Measurements from ENCODE around the gene PLOD2.

DNA sequence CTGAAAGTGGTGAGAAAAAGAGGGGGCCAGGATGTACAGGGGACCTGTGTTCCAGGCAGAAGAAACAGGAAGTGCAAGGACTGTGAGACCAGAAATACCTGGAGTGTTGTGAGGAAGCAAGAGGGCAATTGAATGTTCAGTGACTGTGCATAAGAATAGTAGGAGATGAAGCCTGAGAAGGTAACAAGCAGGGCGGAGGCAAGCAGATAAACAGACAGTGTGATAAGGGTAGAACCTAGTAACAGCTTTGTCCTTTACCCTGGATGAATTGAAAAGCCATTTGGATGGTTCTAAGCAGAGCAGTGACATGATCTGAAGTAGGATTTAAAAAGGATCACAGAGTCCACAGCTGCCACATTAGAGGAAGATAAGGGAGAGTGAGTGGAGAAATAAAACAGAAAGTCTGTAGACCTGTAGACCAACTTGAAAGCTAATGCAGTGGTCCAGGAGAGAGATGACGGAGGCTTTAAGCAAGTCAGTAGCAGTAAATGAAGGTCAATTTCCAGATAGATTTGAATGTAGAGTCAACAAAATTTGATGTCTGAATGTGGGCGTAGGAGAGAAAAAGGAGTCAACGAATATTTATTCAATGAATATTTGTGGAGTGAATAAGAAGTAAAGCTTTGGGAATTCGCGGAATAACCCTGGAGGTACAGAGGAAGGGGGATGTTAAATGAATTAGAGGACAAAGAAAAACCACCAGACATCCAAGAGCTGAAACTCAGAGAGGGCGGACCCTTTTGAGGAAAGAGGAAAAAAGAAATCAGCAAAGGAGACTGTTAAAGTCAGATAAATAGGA lies 4.2 kb upstream of the PLOD2 start:
- TF ChIP-seq, protein P1, sequence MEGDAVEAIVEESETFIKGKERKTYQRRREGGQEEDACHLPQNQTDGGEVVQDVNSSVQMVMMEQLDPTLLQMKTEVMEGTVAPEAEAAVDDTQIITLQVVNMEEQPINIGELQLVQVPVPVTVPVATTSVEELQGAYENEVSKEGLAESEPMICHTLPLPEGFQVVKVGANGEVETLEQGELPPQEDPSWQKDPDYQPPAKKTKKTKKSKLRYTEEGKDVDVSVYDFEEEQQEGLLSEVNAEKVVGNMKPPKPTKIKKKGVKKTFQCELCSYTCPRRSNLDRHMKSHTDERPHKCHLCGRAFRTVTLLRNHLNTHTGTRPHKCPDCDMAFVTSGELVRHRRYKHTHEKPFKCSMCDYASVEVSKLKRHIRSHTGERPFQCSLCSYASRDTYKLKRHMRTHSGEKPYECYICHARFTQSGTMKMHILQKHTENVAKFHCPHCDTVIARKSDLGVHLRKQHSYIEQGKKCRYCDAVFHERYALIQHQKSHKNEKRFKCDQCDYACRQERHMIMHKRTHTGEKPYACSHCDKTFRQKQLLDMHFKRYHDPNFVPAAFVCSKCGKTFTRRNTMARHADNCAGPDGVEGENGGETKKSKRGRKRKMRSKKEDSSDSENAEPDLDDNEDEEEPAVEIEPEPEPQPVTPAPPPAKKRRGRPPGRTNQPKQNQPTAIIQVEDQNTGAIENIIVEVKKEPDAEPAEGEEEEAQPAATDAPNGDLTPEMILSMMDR (IDR thresholded peaks at IDR 0.05; ENCODE audit: insufficient read depth, low read length) = no peak
- no peak for TF ChIP-seq SPI1 (IDR thresholded peaks at IDR 0.05; ENCODE audit: borderline replicate concordance, low read depth)

Measured in HL-60 (cell line).